Keratinocyte (primary cell): Measurements from ENCODE around the gene TMC1.

ENCODE experiments used
- CTCF ChIP-seq, 3 experiments: IDR thresholded peaks in 1 of 3; conservative IDR thresholded peaks in 1 of 3; optimal IDR thresholded peaks in 1 of 3; 2 replicates in 2 of 3; 3 replicates in 1 of 3; pipeline versions ENCODE3 to v1.5.1; 2011; ENCODE audit warnings: low read length in 3 of 3, mild to moderate bottlenecking in 3 of 3, moderate library complexity in 2 of 3, control low read depth in 1 of 3, inconsistent platforms in 1 of 3; ENCODE audit not compliant: insufficient read depth in 2 of 3; ENCODE audit errors: extremely low read depth in 1 of 3
- EZH2 ChIP-seq: IDR thresholded peaks from one replicate; pipeline ENCODE4 v1.6.1; 2012; ENCODE audit warnings: inconsistent platforms, mild to moderate bottlenecking, low read length, moderate library complexity

GRCh38 chr9:72596451-72597180 lies 75.2 kb downstream of the TMC1 start:
- no peak for TF ChIP-seq EZH2
- no peak for TF ChIP-seq CTCF (optimal IDR thresholded peaks at IDR 0.05 in 1 of 3, IDR thresholded peaks at IDR 0.05 in 1 of 3, conservative IDR thresholded peaks at IDR 0.05 in 1 of 3; ENCODE audit: extremely low read depth in 1 of 3, insufficient read depth in 2 of 3, low read length in 3 of 3)
